HG02973 (cell line): ENCODE results near the gene MAPK12.

Experiments
- ATAC-seq: cut with Tn5 transposase; IDR thresholded peaks from one replicate; pipeline ENCODE4 v1.9.1; 2021; ENCODE audit warnings: moderate library complexity; ENCODE audit not compliant: unreplicated experiment

MAPK12 gene

DNA sequence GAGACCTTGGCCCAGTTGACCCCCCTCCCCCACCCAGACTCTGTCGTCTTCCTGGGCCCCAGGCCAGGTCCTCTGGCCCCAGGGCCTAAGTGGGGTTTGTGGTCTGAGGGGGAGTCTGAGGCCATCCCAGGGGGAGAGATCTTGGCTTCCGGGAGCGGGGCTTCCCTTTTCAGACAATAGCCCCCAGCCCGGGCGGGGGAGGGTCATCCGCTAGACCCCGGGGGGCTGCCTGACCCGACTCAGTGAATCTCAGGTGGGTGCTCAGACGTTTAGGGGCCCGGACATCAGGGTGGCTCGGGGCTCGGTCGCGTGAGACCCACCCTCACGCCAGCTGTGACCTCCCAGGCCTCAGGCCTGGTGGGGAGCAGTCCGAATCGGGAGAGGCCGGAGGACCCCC lies 8.1 kb upstream of the MAPK12 start:
- ATAC-seq = no peak

- no peak for ATAC-seq
These were observed 7.2 kb upstream of the MAPK12 start for GRCh38 chr22:50268655-50269113.

DNA sequence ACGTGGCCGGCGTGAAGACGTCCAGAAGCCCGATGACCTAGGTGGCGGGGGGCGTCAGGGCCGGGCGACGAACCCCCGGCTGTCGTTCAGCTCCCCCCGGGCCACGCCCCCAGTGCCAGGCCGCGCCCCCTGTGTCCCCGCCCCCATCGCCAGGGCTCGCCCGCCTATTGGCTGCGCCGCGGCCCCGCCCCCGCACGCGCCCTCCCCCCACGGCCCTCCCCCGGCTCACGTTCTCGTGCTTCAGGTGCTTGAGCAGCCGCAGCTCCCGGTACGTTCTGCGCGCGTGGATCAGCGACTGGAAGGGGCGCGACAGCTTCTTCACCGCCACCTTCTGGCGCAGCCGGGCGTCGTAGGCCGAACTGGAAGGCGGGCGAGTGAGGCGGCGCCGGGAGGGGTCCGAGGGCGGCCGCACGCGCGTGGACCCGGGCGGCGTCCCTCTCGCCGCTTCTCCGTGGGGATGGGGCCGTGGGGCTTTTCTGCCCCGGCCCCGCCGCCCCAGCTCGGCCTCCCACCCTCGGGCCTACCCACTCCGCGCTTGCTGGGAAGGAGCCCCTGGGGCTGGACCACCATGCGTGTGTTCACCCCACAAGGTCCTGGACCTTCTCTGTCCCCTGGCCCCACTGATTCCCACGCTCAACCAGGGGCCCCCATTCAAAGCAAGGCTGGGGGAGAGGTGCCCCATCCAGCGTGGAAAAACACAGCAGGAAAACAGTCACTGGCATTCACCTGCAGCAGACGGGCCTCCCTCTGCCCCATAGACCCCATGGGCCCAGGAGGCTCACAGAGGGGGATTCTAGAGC lies 6.3 kb upstream of the MAPK12 start:
- no peak for ATAC-seq

- no peak for ATAC-seq
These were observed 5.5 kb upstream of the MAPK12 start for GRCh38 chr22:50266994-50267393.

GRCh38 chr22:50264946-50265669 lies 3.6 kb upstream of the MAPK12 start:
- ATAC-seq = no peak

DNA sequence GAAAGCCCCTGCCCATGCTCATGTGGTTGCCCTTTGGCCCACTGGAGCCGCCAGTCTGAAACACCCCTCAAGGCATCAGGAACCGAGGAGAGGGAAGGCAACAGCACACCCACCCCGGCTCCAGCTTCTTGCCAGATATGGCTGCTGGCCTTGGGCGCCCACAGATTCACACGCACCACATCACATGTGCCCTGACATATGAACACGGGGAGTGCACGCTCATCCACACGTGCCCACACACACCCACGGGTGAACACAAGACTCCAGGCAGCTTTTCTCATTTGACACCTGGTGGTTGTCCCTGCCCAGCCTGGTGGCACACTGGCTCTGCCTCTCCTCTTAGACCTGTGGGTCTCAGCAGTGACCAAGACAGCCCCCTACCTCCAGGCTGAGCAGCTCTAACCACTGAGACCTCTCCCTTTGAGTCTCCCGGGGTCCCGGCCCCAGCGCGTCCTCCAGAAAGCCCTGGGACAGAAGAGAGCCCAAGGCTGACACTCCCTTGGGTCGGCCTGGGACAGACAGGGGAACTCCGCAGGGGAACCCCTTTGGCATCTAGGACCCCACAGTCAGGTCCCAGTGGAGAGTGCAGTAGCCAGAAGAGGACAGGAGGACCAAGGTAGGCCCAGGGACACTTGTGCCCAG lies 2.7 kb upstream of the MAPK12 start:
- ATAC-seq = no peak

DNA sequence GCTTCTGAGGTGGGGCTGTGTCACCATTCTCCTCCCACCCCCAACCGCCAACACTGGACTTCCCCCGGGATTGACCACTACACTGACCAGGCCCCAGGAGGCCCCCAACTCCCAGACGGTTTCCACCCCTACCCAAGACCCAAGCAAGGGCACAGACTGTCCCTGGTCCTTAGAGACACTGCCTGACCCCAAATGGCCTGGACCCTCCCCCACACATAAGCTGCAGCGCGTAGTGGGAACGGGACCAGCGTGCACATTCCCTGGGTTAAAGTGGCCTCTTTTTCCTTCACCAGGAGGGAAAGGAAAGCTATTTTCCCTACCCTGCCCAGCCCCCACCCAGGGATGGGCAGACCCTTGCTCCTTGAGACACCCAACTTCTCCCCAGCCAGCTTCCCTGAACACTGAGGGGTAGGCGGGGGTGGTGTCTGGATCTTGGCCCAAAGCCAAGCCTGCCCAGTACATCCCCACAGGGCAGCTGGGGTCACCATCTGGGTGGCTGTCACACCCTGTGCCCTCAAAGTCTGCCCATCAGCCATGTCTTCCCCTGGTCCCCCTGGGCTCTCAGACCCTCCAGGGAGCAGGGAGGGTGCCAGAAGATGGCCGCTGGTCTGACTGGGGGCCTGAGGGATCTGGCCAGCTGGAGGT lies 1.6 kb upstream of the MAPK12 start:
- no peak for ATAC-seq

GRCh38 chr22:50262460-50262911 lies 1.0 kb upstream of the MAPK12 start:
- ATAC-seq = no peak

- ATAC-seq = no peak
These were observed 475 bp downstream of the MAPK12 start for GRCh38 chr22:50260801-50261614.

DNA sequence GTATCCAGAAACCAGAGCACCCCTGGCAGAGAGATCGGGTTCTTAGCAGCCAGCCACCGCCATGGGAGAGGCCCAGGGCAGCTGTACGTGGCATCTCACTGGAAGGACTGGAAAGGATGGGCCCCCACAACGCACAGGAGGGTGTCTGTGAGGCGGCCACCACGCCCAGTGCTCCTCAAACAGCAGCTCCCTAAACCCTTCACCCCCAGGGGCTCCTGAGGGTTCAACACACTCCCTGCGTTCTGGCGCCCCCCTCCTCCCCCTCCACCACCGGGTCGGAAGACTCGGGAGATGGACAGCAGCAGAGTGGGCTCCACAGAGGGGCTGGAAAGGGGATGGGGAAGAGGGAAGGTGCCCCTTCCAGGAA lies 1.1 kb downstream of the MAPK12 start:
- no peak for ATAC-seq

DNA sequence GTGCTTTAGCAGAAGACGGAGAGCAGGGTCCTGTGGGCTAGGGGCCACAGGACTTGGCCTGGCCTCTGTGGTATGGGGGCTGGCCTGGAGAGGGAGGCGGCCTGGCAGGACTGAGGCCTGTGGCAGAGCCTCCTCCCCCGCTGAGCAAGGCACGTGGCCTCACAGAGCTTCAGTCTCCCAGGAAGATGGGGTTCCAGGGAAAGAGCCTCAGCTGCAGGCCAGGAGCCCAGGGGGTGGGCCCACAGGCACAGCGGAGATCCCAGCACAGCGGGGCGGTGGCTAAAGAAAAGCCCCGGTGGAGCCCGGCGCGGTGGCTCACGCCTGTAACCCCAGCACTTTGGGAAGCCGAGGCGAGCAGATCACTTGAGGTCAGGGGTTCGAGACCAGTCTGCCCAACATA lies 2.2 kb downstream of the MAPK12 start:
- ATAC-seq = no peak

GRCh38 chr22:50258361-50259292 lies 2.9 kb downstream of the MAPK12 start:
- no peak for ATAC-seq

DNA sequence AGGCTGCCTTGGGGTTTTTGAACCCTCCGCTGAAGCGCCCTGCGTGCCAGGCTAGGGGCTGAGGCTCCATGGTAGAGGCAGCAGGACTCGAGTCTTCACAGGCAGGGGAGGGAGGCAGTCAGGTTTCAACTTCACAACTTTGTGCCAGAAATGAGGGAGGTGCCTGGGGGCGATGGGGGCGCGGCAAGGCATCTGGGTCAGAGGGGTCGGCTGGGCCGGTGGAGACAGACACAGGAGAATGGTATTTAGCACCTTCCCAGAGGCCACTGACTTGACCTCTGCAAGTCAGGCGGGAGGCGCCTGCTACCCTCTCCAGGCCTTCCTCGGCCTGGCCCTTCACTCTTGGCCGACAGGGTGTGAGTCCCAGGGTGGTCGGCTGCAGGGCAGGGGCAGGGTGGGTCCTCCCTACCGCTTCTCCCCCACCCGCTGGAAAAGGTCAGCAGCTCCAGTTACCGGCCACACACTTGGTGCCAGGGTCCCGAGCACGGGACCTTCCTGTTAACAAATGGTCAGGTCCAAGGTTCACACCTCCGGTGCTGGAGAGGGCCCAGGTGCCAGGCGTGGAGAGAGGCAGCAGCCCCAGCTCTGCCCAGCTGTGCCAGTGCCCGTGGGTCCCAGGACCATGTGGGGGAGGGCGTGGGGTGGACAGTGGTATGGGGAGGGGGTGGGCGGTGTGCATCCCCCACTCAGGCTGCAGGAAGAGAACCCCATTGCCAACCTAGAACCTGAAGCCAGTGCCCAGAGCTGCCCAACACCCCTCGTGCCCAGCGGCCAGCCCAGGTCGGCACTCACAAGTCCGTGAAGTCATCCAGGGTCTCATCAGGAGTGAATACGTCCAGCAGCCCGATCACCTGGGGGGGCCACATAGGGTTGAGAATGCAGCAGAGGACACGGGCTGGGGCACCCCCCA lies 3.8 kb downstream of the MAPK12 start:
- no peak for ATAC-seq

GRCh38 chr22:50257041-50257440 lies 4.4 kb downstream of the MAPK12 start:
- no peak for ATAC-seq

DNA sequence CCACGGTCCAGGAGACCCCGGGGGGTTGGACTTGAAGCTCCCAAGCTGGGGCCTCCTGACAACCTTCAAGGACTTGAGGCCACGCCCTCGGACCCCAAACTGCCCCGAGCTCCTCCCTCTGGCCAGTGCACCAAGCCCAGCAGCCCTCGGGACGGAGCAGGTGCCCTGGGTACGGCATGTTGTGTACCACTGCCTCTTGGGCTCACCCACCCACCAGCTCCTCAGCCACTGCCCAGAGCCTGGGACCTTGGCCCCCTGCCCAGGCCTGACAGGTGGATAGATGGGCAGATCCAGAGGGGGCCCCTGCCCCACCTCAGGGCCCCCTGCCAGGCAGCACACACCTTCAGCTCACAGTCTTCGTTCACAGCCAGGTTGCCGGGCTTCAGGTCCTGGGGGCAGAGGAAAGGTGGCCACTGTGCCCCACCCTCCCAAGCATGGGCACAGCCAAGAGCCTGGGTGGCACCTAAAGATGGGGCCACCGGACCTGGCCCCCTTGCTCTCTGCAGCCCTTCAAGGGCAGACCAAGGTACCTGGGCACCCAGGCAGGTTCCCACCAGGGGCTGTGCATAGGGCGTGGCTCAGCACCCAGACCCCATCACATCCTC lies 5.1 kb downstream of the MAPK12 start:
- no peak for ATAC-seq

DNA sequence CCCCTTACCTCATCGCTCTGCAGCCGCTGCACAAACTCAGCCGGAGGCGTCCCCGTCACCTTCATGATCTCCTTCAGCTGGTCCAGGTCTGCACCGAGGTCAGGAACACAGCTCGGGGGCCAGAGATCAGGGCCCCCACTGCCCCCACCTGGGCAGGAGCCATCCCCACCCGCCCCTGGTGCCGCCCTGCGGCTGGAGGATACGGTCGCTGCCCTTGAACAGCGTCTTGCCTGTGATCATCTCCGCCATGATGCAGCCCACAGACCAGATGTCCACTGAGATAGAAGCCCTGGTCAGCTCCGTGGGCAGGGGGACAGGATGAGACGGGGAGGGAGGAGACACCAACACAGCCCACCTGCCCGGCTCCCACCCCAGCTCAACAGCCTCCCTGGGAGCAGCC lies 5.9 kb downstream of the MAPK12 start:
- no peak for ATAC-seq

DNA sequence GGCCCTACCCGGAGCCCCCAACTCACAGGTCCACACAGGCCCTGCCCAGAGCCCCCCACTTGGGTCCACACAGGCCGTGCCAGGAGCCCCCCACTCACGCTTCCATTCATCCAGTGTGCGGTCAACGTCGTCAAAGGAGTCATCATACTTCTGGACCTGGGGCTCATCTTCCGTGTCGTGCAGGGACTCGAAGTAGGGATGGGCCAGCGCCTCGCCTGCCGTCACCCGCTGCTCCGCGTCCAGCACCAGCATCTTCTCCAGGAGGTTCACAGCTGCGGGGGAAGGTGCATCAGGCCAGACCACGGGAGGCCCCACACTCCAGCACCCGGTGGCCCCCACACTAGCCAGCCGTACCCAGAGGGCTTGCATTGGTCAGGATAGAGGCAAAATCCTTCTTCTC lies 6.4 kb downstream of the MAPK12 start:
- no peak for ATAC-seq

DNA sequence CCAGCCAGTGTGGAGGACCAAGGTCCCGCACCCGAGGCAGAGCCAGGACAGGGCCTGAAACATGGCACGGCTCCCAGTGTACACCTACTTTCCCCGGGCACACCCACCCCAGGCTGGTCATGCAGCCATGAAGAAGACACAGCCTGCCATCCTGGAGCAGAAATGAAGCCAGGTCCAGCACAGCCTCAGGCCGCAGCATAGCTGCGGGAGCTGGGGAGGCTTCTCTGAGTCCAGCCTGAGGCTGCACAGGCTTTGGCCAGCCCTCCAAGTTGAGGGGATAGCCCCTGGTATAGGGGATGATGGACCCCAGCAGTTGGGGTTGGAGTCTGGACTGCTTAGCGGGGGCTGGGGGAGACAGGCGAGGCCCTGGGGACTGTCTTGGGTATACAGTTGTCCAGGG lies 7.5 kb downstream of the MAPK12 start:
- no peak for ATAC-seq
